ENCODE data around the gene BACE1-AS. TPM values are rescaled to one million over a fixed set of nuclear protein-coding genes. Genes with fewer than 3 reads are reported as not detected.

Gene BACE1-AS
- total RNA-seq, 2 experiments from 2014 or later: 3.2 to 4.0 TPM

- DNase-seq (no peak), ATAC-seq (no peak)
- ChIA-PET POLR2A (no interaction called here), CTCF (no interaction called here)
- Mint-ChIP-seq H3K4me1 (ENCODE audit: low read depth) (no peaks in the 10 kb centered on the region), H3K36me3 (ENCODE audit: low read depth) (peaks cover 5% of the 10 kb centered on the region), H3K4me3 (no peak overlapping the region), H3K27ac (no peak overlapping the region), H3K9me3 (no peaks in the 10 kb centered on the region), H3K27me3 (no peaks in the 10 kb centered on the region)
- intact Hi-C loops (cut with micrococcal nuclease): no loop called here
- TF ChIP-seq CTCF (IDR thresholded peaks at IDR 0.05): no peak
Observed at GRCh38 chr11:117286588-117286987, 4.6 kb upstream of the BACE1-AS start.

- Mint-ChIP-seq H3K9me3 (no peaks in the 10 kb centered on the region), H3K4me3 (no peak overlapping the region), H3K27me3 (no peaks in the 10 kb centered on the region), H3K36me3 (ENCODE audit: low read depth) (peaks cover 3% of the 10 kb centered on the region), H3K4me1 (ENCODE audit: low read depth) (no peaks in the 10 kb centered on the region), H3K27ac (no peak overlapping the region)
- ATAC-seq (no peak), DNase-seq (no peak)
- ChIA-PET POLR2A (no interaction called here), CTCF (interaction anchor here (1.0 kb wide), 1 partner anchor 13 kb away, joined by 4 read pairs; no protein-coding TSS in a partner anchor)
- TF ChIP-seq CTCF (IDR thresholded peaks at IDR 0.05): no peak
- intact Hi-C loops (cut with micrococcal nuclease): no loop called here
Observed at GRCh38 chr11:117287668-117288067, 3.5 kb upstream of the BACE1-AS start.

GRCh38 chr11:117289795-117290194, 1.4 kb upstream of the BACE1-AS start:
- ChIA-PET POLR2A (no interaction called here), CTCF (no interaction called here)
- no peaks in the 10 kb centered on the region for H3K36me3 Mint-ChIP-seq (ENCODE audit: low read depth)
- intact Hi-C loops (cut with micrococcal nuclease): no loop called here
- no peaks in the 10 kb centered on the region for H3K27me3 Mint-ChIP-seq
- no peak overlapping the region for H3K4me3 Mint-ChIP-seq
- no peaks in the 10 kb centered on the region for H3K9me3 Mint-ChIP-seq
- no peak for DNase-seq
- TF ChIP-seq CTCF (IDR thresholded peaks at IDR 0.05): no peak
- H3K27ac Mint-ChIP-seq: no peak overlapping the region
- no peaks in the 10 kb centered on the region for H3K4me1 Mint-ChIP-seq (ENCODE audit: low read depth)
- no peak for ATAC-seq

- ChIA-PET POLR2A (no interaction called here), CTCF (no interaction called here)
- Mint-ChIP-seq H3K9me3 (no peaks in the 10 kb centered on the region), H3K27me3 (no peaks in the 10 kb centered on the region), H3K4me1 (ENCODE audit: low read depth) (no peaks in the 10 kb centered on the region), H3K4me3 (no peak overlapping the region), H3K27ac (no peak overlapping the region), H3K36me3 (ENCODE audit: low read depth) (no peaks in the 10 kb centered on the region)
- no peak for ATAC-seq
- DNase-seq: no peak
- intact Hi-C loops (cut with micrococcal nuclease): no loop called here
- TF ChIP-seq CTCF (IDR thresholded peaks at IDR 0.05): no peak
Observed at GRCh38 chr11:117292616-117293015, 1.5 kb downstream of the BACE1-AS start.

- no peak for ATAC-seq
- intact Hi-C loops (cut with micrococcal nuclease): no loop called here
- ChIA-PET CTCF (no interaction called here), POLR2A (no interaction called here)
- no peaks in the 10 kb centered on the region for H3K4me1 Mint-ChIP-seq (ENCODE audit: low read depth)
- no peak overlapping the region for H3K27ac Mint-ChIP-seq
- no peak for TF ChIP-seq CTCF (IDR thresholded peaks at IDR 0.05)
- DNase-seq: no peak
- no peaks in the 10 kb centered on the region for H3K9me3 Mint-ChIP-seq
- H3K27me3 Mint-ChIP-seq: no peaks in the 10 kb centered on the region
- no peaks in the 10 kb centered on the region for H3K36me3 Mint-ChIP-seq (ENCODE audit: low read depth)
- no peak overlapping the region for H3K4me3 Mint-ChIP-seq
Observed at GRCh38 chr11:117295438-117296137, 4.4 kb downstream of the BACE1-AS start.

Data from activated CD8-positive, alpha-beta T cell treated with anti-CD3 and anti-CD28 coated beads for 36 hours (primary cell).